Body of pancreas (tissue), 4 donors: ENCODE data around the gene TNNI3. TPM values are rescaled to one million over a fixed set of nuclear protein-coding genes. Genes with fewer than 3 reads are reported as not detected.

ENCODE experiments used
- ATAC-seq: fragments of 150-250 bp; one replicate; pipeline ENCODE4 v1.9.1; 2016
- DNase-seq, 4 donors: peaks; one replicate each; pipeline ENCODE4 v3.0.0-alpha.2; 2019
- H3K27ac ChIP-seq, 4 donors: fragments of 200-600 bp; sonication (generic); 1 replicate in 3 of 4; 2 replicates in 1 of 4; pipeline versions ENCODE4 v1.5.1 to v1.6.1; 2016 to 2019; ENCODE audit warnings: mild to moderate bottlenecking in 1 of 4, mixed read lengths in 1 of 4, moderate library complexity in 1 of 4
- H3K27me3 ChIP-seq, 2 donors: fragments of 200-600 bp; sonication (generic); one replicate each; pipeline ENCODE4 v1.6.0; 2016; ENCODE audit warnings: mild to moderate bottlenecking in 1 of 2
- H3K36me3 ChIP-seq, 2 donors: fragments of 200-600 bp; sonication (generic); replicated peaks in 1 of 2; 2 replicates each; pipeline ENCODE4 v1.5.1; 2016; ENCODE audit warnings: low read depth in 2 of 2; ENCODE audit not compliant: insufficient read depth in 1 of 2
- H3K4me1 ChIP-seq: fragments of 200-600 bp; sonication (generic); one replicate; pipeline ENCODE4 v1.6.0; 2016
- H3K4me3 ChIP-seq, 2 donors: fragments of 200-600 bp; sonication (generic); 1 replicate in 1 of 2; 2 replicates in 1 of 2; pipeline ENCODE4 v1.5.1; 2016 to 2019
- H3K9me3 ChIP-seq, 3 donors: fragments of 200-600 bp; sonication (generic); 1 replicate in 2 of 3; 2 replicates in 1 of 3; pipeline ENCODE4 v1.5.1; 2016
- CTCF ChIP-seq, 7 experiments: fragments of 450-650 bp in 4 of 7; fragments of 200-600 bp in 3 of 7; sonication (generic) in 3 of 7; IDR thresholded peaks; one replicate each; pipeline ENCODE4 v1.5.1; 2016 to 2019; ENCODE audit warnings: antibody characterized with exemption in 7 of 7
- POLR2A ChIP-seq, 3 donors: fragments of 450-650 bp; IDR thresholded peaks; one replicate each; pipeline ENCODE4 v1.6.1; 2016; ENCODE audit warnings: antibody characterized with exemption in 3 of 3, mild to moderate bottlenecking in 2 of 3
- WGBS, 2 donors: methylation state at CpG; one replicate each; pipeline ENCODE4 v1.1.5; 2017; 5-methylcytosine and 5-hydroxymethylcytosine counted together
- intact Hi-C: fragments of 100-400 bp; cut with DNase I; formaldehyde crosslinking; loops from one replicate; pipeline ENCODE4 v1.15.1; 2023
- total RNA-seq, 2 donors: library from RNA; depleted of rRNA; stranded (reverse); fragments of >200 nt; gene quantifications; one replicate each; pipeline ENCODE4 v1.1.0, GENCODE V29; 2016

Gene TNNI3
- total RNA-seq, 2 donors from 2014 or later = not detected

DNA sequence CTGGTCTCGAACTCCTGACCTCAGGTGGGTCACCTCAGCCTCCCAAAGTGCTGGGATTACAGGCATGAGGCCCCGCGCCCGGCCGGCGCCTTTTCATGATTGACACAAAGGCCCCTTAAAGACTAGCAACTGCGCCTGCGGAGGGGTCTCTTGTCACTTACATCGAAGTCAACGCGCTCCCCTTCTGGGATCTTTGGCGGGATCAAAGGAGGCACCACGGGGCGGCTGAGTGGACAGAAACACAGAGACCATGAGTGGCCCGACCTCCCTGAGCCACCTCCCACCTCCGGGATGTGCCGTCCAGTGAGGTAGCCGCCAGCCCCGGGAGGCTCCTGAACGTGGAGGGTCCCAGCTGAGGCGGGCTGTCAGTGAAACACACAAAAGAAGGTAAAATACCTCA lies 15.8 kb downstream of the TNNI3 start:
- H3K4me3 ChIP-seq = no peak overlapping the region
- no peaks in the 10 kb centered on the region for H3K36me3 ChIP-seq
- ATAC-seq (no peak), DNase-seq (no peak)
- WGBS, 2 donors = 23 to 32% methylated on average over 7 to 21 of the region's 21 CpGs
- H3K27ac ChIP-seq = no peak overlapping the region
- peaks cover 0 to 22% of the 10 kb centered on the region in 2 donors for H3K27me3 ChIP-seq
- no peak for TF ChIP-seq POLR2A (IDR thresholded peaks at IDR 0.05)
- no peak for TF ChIP-seq CTCF (IDR thresholded peaks at IDR 0.05)
- H3K9me3 ChIP-seq = no peaks in the 10 kb centered on the region
- H3K4me1 ChIP-seq = peaks cover 10% of the 10 kb centered on the region
- intact Hi-C loops = loop anchor here (5.0 kb wide), 1 partner anchor 361 kb away; no protein-coding TSS in a partner anchor

GRCh38 chr19:55137915-55138314 lies 19.6 kb downstream of the TNNI3 start:
- Histone ChIP-seq H3K27ac (no peak overlapping the region), H3K36me3 (no peaks in the 10 kb centered on the region), H3K4me3 (no peak overlapping the region), H3K4me1 (peaks cover 10% of the 10 kb centered on the region), H3K27me3 (peaks cover 0 to 19% of the 10 kb centered on the region in 2 donors), H3K9me3 (no peaks in the 10 kb centered on the region)
- DNase-seq (no peak), ATAC-seq (no peak)
- 43 to 54% methylated on average over 9 of the region's 9 CpGs for WGBS, 2 donors
- TF ChIP-seq CTCF (IDR thresholded peaks at IDR 0.05) (no peak), POLR2A (IDR thresholded peaks at IDR 0.05) (no peak)
- intact Hi-C loops = loop anchor here (5.0 kb wide), 1 partner anchor 279 kb away; no protein-coding TSS in a partner anchor

GRCh38 chr19:55136399-55137102 lies 21.0 kb downstream of the TNNI3 start:
- intact Hi-C loops = loop anchor here (5.0 kb wide), 1 partner anchor 281 kb away; no protein-coding TSS in a partner anchor
- 50 to 59% methylated on average over 11 to 17 of the region's 17 CpGs for WGBS, 2 donors
- H3K4me3 ChIP-seq = no peak overlapping the region
- DNase-seq = no peak
- H3K36me3 ChIP-seq = no peaks in the 10 kb centered on the region
- ATAC-seq = no peak
- peaks cover 0 to 17% of the 10 kb centered on the region in 2 donors for H3K27me3 ChIP-seq
- peaks cover 6% of the 10 kb centered on the region for H3K4me1 ChIP-seq
- no peak for TF ChIP-seq POLR2A (IDR thresholded peaks at IDR 0.05)
- TF ChIP-seq CTCF (IDR thresholded peaks at IDR 0.05) = no peak
- H3K27ac ChIP-seq = no peak overlapping the region
- no peaks in the 10 kb centered on the region for H3K9me3 ChIP-seq

GRCh38 chr19:55134736-55135135 lies 22.8 kb downstream of the TNNI3 start:
- intact Hi-C loops = loop anchor here (5.0 kb wide), 1 partner anchor 283 kb away; no protein-coding TSS in a partner anchor
- ATAC-seq = no peak
- H3K4me3 ChIP-seq = no peak overlapping the region
- H3K4me1 ChIP-seq = no peaks in the 10 kb centered on the region
- TF ChIP-seq POLR2A (IDR thresholded peaks at IDR 0.05) = no peak
- no peak for TF ChIP-seq CTCF (IDR thresholded peaks at IDR 0.05)
- WGBS, 2 donors = 10 to 25% methylated on average over 1 to 3 of the region's 3 CpGs
- no peaks in the 10 kb centered on the region for H3K9me3 ChIP-seq
- H3K27me3 ChIP-seq = peaks cover 0 to 15% of the 10 kb centered on the region in 2 donors
- DNase-seq = no peak
- no peaks in the 10 kb centered on the region for H3K36me3 ChIP-seq
- no peak overlapping the region for H3K27ac ChIP-seq
